ENCODE data around the gene HMGCS2. TPM values are rescaled to one million over a fixed set of nuclear protein-coding genes. Genes with fewer than 3 reads are reported as not detected.
A peak's percentile ranks its signal among the peaks of the same experiment; 100 is the strongest.

The HMGCS2 gene
- total RNA-seq, 2 donors from 2014 or later: not detected

- DNase-seq (no peak), ATAC-seq (no peak)
- H3K27me3 Mint-ChIP-seq: peaks cover 27% of the 10 kb centered on the region
- H3K4me1 Mint-ChIP-seq: no peaks in the 10 kb centered on the region
- no peak overlapping the region for H3K27ac Mint-ChIP-seq
- H3K4me3 Mint-ChIP-seq: no peak overlapping the region
- H3K36me3 Mint-ChIP-seq (ENCODE audit: low read depth): no peaks in the 10 kb centered on the region
- no peaks in the 10 kb centered on the region for H3K9me3 ChIP-seq (ENCODE audit: control insufficient read depth, low read length, poor library complexity, severe bottlenecking)
Observed at GRCh38 chr1:119766374-119766794, 2.3 kb downstream of the HMGCS2 start.

GRCh38 chr1:119764220-119764619 lies 4.5 kb downstream of the HMGCS2 start:
- no peak overlapping the region for H3K4me3 Mint-ChIP-seq
- H3K36me3 Mint-ChIP-seq (ENCODE audit: low read depth): no peaks in the 10 kb centered on the region
- ATAC-seq (no peak), DNase-seq (no peak)
- H3K4me1 Mint-ChIP-seq: peaks cover 2% of the 10 kb centered on the region
- H3K27me3 Mint-ChIP-seq: peaks cover 37% of the 10 kb centered on the region
- H3K27ac Mint-ChIP-seq: no peak overlapping the region
- H3K9me3 ChIP-seq (ENCODE audit: control insufficient read depth, low read length, poor library complexity, severe bottlenecking): no peaks in the 10 kb centered on the region

GRCh38 chr1:119762953-119763352 lies 5.8 kb downstream of the HMGCS2 start:
- no peak overlapping the region for H3K4me3 Mint-ChIP-seq
- H3K27me3 Mint-ChIP-seq: peaks cover 37% of the 10 kb centered on the region
- no peaks in the 10 kb centered on the region for H3K36me3 Mint-ChIP-seq (ENCODE audit: low read depth)
- no peak for DNase-seq
- H3K4me1 Mint-ChIP-seq: peaks cover 2% of the 10 kb centered on the region
- no peak overlapping the region for H3K27ac Mint-ChIP-seq
- no peaks in the 10 kb centered on the region for H3K9me3 ChIP-seq (ENCODE audit: control insufficient read depth, low read length, poor library complexity, severe bottlenecking)
- ATAC-seq: no peak

GRCh38 chr1:119762409-119762808 lies 6.3 kb downstream of the HMGCS2 start:
- DNase-seq (no peak), ATAC-seq (no peak)
- no peaks in the 10 kb centered on the region for H3K9me3 ChIP-seq (ENCODE audit: control insufficient read depth, low read length, poor library complexity, severe bottlenecking)
- Mint-ChIP-seq H3K27ac (no peak overlapping the region), H3K27me3 (peaks cover 38% of the 10 kb centered on the region), H3K36me3 (ENCODE audit: low read depth) (no peaks in the 10 kb centered on the region), H3K4me1 (peaks cover 2% of the 10 kb centered on the region), H3K4me3 (no peak overlapping the region)

- ATAC-seq (no peak), DNase-seq (no peak)
- Mint-ChIP-seq H3K27me3 (peaks cover 40% of the 10 kb centered on the region), H3K4me1 (peaks cover 4% of the 10 kb centered on the region), H3K36me3 (ENCODE audit: low read depth) (no peaks in the 10 kb centered on the region), H3K4me3 (no peak overlapping the region), H3K27ac (no peak overlapping the region)
- H3K9me3 ChIP-seq (ENCODE audit: control insufficient read depth, low read length, poor library complexity, severe bottlenecking): no peaks in the 10 kb centered on the region
Observed at GRCh38 chr1:119758584-119758983, 10.1 kb downstream of the HMGCS2 start.

- Mint-ChIP-seq H3K36me3 (ENCODE audit: low read depth) (no peaks in the 10 kb centered on the region), H3K27me3 (peaks cover 50% of the 10 kb centered on the region), H3K27ac (no peak overlapping the region), H3K4me3 (no peak overlapping the region), H3K4me1 (peaks cover 2% of the 10 kb centered on the region)
- ATAC-seq: no peak
- H3K9me3 ChIP-seq (ENCODE audit: control insufficient read depth, low read length, poor library complexity, severe bottlenecking): no peaks in the 10 kb centered on the region
- DNase-seq: no peak
Observed at GRCh38 chr1:119752592-119752991, 16.1 kb downstream of the HMGCS2 start.

GRCh38 chr1:119748040-119748439 lies 20.7 kb downstream of the HMGCS2 start:
- DNase-seq (no peak), ATAC-seq (no peak)
- H3K27ac Mint-ChIP-seq: no peak overlapping the region
- H3K9me3 ChIP-seq (ENCODE audit: control insufficient read depth, low read length, poor library complexity, severe bottlenecking): no peaks in the 10 kb centered on the region
- peaks cover 8% of the 10 kb centered on the region for H3K4me1 Mint-ChIP-seq
- H3K36me3 Mint-ChIP-seq (ENCODE audit: low read depth): no peaks in the 10 kb centered on the region
- H3K4me3 Mint-ChIP-seq: no peak overlapping the region
- H3K27me3 Mint-ChIP-seq: peaks cover 35% of the 10 kb centered on the region

GRCh38 chr1:119747451-119747850 lies 21.3 kb downstream of the HMGCS2 start:
- DNase-seq (no peak), ATAC-seq (no peak)
- Mint-ChIP-seq H3K4me3 (no peak overlapping the region), H3K27ac (no peak overlapping the region), H3K27me3 (peaks cover 32% of the 10 kb centered on the region), H3K4me1 (peaks cover 8% of the 10 kb centered on the region), H3K36me3 (ENCODE audit: low read depth) (no peaks in the 10 kb centered on the region)
- H3K9me3 ChIP-seq (ENCODE audit: control insufficient read depth, low read length, poor library complexity, severe bottlenecking): no peaks in the 10 kb centered on the region

- H3K27ac Mint-ChIP-seq: no peak overlapping the region
- ATAC-seq (no peak), DNase-seq (no peak)
- H3K36me3 Mint-ChIP-seq (ENCODE audit: low read depth): no peaks in the 10 kb centered on the region
- H3K4me3 Mint-ChIP-seq: no peak overlapping the region
- H3K27me3 Mint-ChIP-seq: peaks cover 25% of the 10 kb centered on the region
- no peaks in the 10 kb centered on the region for H3K9me3 ChIP-seq (ENCODE audit: control insufficient read depth, low read length, poor library complexity, severe bottlenecking)
- H3K4me1 Mint-ChIP-seq: peaks cover 8% of the 10 kb centered on the region
Observed at GRCh38 chr1:119745034-119745433, 23.7 kb downstream of the HMGCS2 start.

GRCh38 chr1:119744598-119744942 lies 24.1 kb downstream of the HMGCS2 start:
- peaks cover 8% of the 10 kb centered on the region for H3K4me1 Mint-ChIP-seq
- DNase-seq: no peak
- H3K27ac Mint-ChIP-seq: no peak overlapping the region
- H3K27me3 Mint-ChIP-seq: peaks cover 20% of the 10 kb centered on the region
- H3K9me3 ChIP-seq (ENCODE audit: control insufficient read depth, low read length, poor library complexity, severe bottlenecking): no peaks in the 10 kb centered on the region
- H3K4me3 Mint-ChIP-seq: no peak overlapping the region
- H3K36me3 Mint-ChIP-seq (ENCODE audit: low read depth): no peaks in the 10 kb centered on the region
- ATAC-seq: no peak

GRCh38 chr1:119743776-119744597 lies 24.7 kb downstream of the HMGCS2 start:
- peak; percentile 68 for ATAC-seq
- Mint-ChIP-seq H3K27me3 (peaks cover 18% of the 10 kb centered on the region), H3K4me1 (peaks cover 8% of the 10 kb centered on the region), H3K27ac (no peak overlapping the region), H3K4me3 (no peak overlapping the region), H3K36me3 (ENCODE audit: low read depth) (no peaks in the 10 kb centered on the region)
- H3K9me3 ChIP-seq (ENCODE audit: control insufficient read depth, low read length, poor library complexity, severe bottlenecking): no peaks in the 10 kb centered on the region
- no peak for DNase-seq

GRCh38 chr1:119743308-119743707 lies 25.4 kb downstream of the HMGCS2 start:
- H3K4me3 Mint-ChIP-seq: no peak overlapping the region
- no peaks in the 10 kb centered on the region for H3K9me3 ChIP-seq (ENCODE audit: control insufficient read depth, low read length, poor library complexity, severe bottlenecking)
- no peak overlapping the region for H3K27ac Mint-ChIP-seq
- peaks cover 18% of the 10 kb centered on the region for H3K27me3 Mint-ChIP-seq
- DNase-seq: no peak
- peaks cover 8% of the 10 kb centered on the region for H3K4me1 Mint-ChIP-seq
- no peaks in the 10 kb centered on the region for H3K36me3 Mint-ChIP-seq (ENCODE audit: low read depth)
- ATAC-seq: no peak

- H3K9me3 ChIP-seq (ENCODE audit: control insufficient read depth, low read length, poor library complexity, severe bottlenecking): no peaks in the 10 kb centered on the region
- Mint-ChIP-seq H3K27me3 (peaks cover 18% of the 10 kb centered on the region), H3K4me3 (no peak overlapping the region), H3K27ac (no peak overlapping the region), H3K36me3 (ENCODE audit: low read depth) (no peaks in the 10 kb centered on the region), H3K4me1 (peaks cover 8% of the 10 kb centered on the region)
- ATAC-seq (no peak), DNase-seq (no peak)
Observed at GRCh38 chr1:119742677-119743076, 26.0 kb downstream of the HMGCS2 start.

- no peaks in the 10 kb centered on the region for H3K9me3 ChIP-seq (ENCODE audit: control insufficient read depth, low read length, poor library complexity, severe bottlenecking)
- Mint-ChIP-seq H3K27ac (no peak overlapping the region), H3K4me3 (no peak overlapping the region), H3K4me1 (peaks cover 8% of the 10 kb centered on the region), H3K27me3 (peaks cover 18% of the 10 kb centered on the region), H3K36me3 (ENCODE audit: low read depth) (no peaks in the 10 kb centered on the region)
- ATAC-seq: no peak
- DNase-seq: no peak
Observed at GRCh38 chr1:119742202-119742601, 26.5 kb downstream of the HMGCS2 start.

All from T-helper 17 cell (primary cell).